ENCODE measurements around the gene ANXA2.
"Not testable (repeated sequence)": the region's sequence is repeated elsewhere in the genome, so short reads cannot be mapped to it uniquely, and the experiment has no call there.

The ANXA2 gene

DNA sequence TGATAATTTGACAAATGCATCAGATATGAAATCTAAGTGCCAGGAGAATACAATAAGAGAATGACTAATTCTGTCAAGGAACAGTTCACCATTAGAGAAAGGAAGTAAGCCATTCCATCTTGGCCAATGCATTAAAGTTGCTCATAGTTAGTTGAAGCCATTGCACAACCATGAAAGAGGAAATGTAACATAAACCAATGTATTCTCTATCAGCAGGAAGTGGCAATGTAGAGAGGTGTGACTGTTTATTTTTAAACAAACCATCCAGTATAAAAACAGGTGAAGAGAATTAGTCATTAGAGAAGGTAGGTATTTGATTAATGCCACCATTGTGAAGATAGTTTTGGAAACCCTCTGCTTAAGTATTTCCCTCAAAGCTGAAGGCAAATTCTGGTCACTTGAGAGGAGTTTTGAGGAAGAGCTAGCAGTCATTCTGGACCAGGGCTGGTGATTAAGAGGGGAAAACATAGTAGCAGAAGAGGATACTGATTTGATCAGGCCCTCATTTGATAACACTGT is 10.7 kb upstream of the ANXA2 start:
- peak; percentile 77 for DNase-seq

DNA sequence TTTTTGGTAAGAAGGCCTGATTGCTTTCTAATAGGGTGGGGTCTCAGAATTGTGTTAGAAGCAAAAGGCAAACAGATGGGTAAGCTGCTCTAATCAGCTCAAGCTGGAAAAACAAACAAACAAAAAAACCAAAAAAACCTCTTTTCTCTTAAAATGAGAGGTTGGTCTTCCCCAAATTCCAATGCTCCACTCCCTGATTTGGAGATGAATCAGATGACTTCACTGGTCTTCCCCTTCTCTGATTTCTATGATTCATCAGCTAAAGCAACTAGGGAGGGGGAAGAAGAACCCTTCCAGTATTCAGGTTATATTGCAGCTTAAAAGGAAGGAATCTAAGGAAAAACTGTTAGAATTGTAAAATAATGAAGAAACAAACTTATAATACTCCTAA is 9.6 kb upstream of the ANXA2 start:
- no peak for DNase-seq

DNA sequence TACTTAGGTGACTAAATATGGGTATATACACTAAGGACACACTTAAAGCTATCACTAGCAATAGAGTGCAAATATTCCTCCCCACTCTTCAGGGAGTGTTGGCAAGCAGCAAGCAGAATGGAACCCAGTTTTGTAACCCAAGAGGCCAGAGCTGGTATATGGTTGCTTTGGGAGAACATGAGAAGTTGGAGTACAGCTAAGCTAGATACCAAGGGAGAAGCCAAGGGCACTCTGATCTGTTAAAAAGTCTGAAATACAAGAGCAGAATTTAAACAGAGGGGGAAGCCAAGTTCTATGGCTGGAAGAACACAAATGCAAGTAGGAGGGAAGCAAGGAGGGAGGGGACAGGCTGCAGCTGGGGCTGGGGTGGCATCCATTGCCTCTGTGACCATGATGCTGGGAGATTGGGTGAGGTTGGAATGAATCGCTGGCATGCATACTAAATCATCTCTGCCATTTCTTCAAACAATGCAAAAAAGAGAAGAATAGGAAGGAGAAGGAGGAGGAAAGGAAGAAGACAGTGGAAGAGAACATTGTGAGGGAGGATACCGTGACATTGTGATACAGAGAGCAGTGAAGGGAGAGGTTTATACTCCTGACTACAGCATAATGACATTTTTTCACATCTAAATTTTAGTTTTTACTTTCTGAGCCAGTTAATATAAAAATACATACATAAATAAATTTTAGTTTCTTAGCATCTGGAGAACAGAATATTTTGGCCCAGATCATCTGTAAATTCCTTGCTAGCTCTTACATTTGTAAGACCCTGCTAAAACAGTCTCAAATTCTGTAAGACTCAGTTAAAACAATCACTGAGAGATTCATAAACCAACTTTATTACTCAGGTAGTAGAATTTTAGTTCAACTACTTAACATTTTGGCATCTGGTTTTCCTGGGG is 9.0 kb upstream of the ANXA2 start:
- DNase-seq: no peak

DNA sequence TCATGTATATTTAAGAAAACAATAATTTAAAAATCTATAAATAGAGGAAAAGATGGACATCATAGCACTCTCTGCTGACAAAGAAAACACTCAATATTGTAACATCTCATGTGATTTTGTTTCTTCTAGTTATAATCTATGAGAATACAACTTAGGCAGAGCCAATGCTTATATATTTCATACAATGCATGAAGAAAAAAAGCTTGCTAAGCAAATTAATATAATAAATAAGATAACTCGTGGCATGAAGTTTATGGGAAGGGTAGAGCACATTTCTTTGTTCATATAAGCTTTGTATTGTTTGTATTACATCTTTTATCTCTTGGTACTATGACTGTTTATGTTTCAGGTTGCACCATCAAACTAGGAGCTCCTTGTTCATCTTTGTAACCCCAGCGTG is 7.6 kb upstream of the ANXA2 start:
- no peak for DNase-seq

DNA sequence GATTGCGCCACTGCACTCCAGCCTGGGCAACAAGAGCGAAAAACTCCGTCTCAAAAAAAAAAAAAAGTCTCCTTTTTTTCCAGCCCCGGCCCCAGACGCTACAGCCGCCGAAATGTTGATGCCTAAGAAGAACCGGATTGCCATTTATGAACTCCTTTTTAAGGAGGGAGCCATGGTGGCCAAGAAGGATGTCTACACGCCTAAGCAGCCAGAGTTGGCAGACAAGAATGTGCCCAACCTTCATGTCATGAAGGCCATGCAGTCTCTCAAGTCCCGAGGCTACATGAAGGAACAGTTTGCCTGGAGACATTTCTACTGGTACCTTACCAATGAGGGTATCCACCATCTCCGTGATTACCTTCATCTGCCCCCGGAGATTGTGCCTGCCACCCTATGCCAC is 6.6 kb upstream of the ANXA2 start:
- DNase-seq: not testable (repeated sequence)

DNA sequence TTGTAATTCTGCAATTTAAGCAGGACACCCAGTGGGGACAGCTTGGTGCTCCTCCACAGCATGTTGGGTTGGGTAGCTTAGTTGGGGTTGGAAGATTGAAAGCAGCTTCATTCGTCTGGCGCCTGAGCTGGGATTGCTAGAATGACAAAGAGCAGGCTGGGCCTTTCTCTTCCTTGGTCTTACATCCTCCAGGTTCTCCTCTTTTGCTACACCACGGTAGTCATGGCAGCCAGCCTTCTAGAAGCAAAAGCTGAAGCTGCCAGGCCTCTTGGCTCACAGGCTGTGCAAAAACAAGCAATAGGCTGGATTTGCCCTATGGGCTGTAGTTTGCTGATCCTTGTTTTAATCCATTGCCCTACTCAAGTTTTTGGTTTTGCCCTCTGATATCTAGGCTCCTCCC is 3.2 kb upstream of the ANXA2 start:
- DNase-seq: no peak

DNA sequence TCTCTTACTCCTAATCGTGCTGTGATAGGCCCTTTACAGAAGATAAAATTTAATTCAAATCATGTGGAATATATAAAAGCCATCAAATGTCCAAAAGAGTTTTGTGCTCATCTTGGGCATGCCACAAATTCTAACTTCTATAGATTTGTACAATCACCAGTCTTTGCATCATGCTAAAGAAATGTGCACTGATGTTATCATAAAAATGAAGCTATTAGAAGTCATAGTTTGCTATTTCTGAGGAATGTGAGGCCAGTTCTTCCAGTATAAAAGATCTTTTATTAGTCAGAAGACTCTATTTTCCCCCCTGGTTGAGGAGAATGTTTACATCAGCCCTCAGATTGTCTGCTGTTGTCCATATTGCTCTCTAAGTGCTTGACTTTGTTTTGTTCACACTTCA is 2.1 kb upstream of the ANXA2 start:
- DNase-seq: no peak

DNA sequence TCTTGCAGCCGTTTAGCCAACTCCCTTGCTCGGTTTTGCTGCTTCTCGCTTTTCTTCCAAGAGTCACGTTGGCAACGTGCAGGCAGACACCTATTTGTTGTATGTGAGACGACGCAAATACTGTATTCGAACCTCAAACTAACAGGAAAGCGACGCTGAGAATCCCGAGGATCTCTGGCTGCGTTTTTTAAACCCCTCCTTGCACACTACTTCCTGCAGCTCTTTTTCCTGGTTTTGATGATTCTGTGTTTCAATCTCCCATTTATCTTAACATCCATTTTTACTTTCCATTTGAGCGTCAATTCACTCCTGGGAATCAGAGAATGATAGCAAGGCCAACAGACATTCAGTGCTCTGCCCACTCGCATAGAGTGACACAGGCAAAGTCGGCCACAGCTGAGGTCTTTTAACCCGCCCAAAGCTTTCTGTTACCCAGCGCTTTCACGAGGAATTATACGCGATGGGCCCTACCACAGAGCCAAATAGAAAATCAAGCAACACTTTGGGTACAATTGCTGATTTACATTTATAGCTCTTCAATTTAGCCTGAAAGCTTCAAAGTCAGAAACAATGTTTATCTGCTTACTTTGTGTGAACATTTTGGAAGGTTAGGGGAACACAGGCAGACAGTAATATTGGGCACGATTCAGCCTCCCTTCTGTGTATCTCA is 1.6 kb upstream of the ANXA2 start:
- DNase-seq: no peak

DNA sequence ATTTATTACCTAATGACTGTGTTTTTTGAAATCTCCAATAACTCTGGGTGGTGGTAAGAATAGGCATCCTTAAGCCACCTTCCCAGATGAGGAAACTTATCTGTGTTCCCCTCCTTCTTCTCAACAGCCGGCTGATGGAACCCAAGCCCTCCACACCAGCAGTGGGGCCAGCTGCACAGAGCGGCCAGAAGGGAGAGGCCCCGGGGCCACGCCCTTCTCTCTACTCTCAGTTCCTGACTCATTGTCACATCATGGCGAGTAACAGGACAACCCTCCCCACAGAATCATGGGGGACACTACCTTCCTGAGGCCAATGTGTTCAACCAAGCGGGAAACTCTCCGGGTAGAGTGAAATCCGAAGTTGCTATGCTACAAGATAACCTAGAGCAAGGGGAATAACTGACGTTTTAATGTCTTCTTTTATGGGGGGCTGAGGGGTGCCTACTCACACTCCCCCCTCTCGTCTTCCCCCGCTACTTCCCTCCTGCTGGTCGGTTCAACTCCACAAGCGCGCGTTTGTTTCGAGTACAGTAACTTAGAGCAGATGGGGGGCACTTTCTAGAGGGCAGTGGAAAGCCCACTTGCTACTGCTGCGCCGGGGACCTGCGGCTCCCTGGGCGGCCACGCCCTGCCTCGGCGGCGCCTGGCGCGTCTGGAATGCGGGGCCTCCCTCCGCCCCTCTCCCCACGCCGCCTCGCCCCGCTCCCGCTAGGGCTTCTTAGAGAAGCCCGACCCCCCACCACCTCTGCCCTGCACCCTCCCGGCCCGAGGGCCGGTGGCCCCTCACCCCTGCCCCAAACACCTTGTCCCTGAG is 621 bp downstream of the ANXA2 start:
- peak; percentile 91 for DNase-seq

DNA sequence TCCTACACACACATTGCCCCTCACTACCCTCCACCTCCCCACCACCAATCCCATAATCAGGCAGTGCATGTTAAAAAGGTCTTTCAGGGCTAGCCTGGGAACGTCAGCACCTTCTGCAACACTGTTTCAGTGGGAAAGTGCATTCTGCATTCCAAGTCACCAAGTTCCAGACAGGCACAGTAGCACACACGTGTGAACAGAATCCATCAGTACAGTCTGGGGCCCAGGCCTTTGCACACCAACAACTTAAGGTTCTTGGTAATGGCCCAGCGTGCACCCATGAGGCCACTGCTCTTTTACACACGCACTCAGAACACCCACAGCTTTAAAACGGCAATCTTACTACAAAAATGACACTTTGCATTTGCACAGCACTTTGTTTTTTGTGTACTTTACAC is 1.2 kb downstream of the ANXA2 start:
- no peak for DNase-seq

DNA sequence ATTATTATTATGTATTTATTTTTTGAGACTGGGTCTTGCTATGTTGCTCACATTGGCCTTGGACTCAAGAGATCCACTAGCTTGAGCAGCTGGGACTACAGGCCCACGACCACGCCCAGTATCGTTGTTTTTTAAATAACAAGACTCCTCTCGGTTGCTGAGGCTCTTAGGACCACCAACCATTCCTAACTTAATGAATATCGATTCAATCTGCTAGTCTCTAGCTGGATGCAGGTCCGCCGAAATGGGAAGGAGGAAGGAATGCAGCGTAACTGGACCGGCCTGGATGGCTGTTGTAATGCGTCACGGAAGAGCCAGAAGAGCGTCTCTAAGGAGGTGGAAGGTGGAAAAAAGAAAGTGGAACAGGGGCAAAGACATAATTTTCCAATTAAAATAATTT is 1.7 kb downstream of the ANXA2 start:
- DNase-seq: no peak

DNA sequence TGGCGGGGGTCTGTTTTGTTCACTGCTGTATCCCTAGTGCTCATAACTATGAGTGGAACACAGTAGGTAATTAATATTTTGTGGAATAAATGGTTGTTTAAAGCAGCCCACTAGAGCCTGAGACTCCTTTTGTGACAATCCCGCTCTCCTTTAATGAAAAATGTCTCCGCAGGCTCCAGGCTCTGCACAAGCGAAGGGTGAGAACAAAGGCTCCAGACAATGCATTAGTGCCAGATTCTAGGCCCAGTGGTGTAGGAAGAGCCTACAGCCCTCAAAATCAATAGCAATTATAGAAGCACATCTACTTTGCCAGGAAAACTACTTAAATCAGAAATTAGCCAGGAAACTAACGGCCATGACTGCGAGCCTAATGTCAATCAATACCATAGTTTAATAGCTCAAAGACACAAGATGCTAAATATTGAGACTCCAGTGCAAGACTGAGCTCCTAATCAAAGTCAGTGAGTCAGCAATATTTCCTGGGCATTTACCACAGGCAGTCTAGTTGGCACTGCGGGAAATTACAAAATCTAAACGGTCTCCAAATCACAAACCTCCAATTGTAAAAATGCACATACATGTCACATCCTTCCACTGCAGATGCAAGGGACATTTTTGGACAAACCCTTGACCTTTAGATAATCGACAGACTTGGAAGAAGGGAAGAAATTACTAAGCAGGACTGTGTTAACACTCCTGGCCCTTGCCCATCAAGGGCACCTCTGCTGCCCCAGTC is 2.3 kb downstream of the ANXA2 start:
- DNase-seq: peak; percentile 68

DNA sequence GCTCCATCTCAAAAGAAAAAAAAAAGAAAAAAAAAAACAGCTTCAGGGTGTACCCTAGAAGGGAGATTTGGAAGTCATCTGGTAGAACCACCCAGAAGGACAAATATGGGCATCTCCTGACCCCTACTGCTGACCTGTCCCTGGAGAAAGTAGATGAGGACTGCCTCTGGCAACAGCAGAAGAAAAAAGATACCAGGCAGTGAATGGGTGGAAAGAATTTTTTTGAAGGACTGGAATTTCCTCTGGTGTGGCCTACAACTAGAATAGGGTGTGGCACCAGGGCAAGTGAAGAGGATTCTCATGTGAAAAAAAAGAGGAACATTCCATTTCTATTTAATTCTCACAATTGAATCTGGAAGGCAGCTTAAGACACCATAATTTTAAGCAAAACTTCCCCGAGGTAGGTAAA is 3.1 kb downstream of the ANXA2 start:
- no peak for DNase-seq

DNA sequence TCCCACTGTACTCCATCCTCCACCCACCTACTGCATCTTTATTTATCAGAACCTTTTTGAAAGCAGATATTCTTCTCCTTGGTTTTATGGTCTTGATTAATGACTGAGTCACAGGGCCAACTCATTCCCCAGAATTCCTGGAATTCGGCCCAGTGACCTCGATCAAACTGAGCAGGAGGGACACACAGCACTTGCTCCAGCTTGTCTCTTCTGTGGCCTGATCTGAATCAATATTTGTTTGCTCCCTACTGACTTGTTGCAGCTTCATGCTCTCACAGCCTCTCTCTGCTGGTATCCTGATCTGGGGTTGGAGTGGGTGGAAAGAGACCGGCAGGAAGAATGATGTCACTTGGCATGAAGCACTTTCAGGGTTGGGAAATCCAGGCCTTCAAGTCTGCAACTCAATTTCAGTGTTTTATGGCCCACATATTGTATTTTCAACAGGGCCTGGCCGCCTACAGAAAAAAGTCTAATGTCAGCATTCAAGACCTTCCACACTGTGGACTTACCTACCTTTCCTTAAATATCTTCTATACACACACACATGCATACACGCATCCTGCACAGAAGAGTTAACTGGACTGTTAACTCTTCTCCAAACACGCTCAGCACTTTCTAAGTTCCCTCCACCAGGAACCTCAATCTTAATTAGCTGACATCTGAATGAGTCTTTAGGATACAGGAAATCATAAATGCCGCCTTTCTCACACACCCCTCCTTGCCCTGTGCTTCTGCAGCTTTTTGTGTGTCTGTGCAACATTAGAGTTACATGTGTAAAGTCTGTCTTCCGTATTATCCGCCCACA is 4.6 kb downstream of the ANXA2 start:
- no peak for DNase-seq

DNA sequence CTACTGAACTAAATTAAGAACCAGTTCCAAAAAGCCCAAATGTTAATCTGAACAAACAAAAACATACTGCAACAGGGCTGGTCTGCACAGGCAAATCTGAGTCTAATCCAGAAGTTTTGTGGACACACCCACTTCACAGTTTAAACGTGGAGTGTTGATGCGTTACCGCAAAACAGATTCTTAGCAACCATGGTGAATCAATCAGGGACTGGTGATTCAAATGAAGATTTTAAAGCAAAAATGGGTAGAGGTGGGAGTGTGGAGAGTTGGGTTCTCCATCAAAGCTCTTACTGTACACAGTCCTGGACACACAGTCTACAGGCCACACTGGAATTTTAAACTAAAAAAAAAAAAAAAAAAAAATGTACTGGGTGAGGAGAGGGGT is 5.2 kb downstream of the ANXA2 start:
- DNase-seq: no peak

DNA sequence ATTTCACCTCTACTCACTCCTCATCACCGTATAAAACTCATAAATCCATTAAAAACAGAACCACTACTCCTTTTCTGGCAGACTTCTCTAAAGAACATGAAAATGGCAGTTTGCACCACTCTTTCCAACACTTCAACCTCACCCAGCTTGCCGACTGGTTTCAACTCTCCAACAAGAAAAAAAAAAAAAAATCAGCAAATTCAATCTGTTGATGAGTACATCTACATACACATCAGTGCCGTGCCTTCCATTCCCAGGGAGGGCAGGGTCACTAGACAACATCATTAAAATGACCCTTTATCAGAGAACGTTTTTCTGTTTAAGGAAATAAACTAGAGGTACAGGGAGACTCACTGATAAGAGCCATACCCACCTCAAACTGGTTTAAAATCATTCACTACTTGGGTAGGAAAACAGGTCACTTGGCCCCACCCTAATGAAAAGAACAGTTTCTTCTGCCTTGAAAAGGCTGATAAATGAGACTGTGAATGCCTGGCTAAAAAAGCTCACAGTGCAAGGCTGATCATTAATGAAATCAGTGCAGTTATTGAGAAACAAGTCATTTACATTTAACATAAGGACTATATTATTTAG is 6.0 kb downstream of the ANXA2 start:
- no peak for DNase-seq

DNA sequence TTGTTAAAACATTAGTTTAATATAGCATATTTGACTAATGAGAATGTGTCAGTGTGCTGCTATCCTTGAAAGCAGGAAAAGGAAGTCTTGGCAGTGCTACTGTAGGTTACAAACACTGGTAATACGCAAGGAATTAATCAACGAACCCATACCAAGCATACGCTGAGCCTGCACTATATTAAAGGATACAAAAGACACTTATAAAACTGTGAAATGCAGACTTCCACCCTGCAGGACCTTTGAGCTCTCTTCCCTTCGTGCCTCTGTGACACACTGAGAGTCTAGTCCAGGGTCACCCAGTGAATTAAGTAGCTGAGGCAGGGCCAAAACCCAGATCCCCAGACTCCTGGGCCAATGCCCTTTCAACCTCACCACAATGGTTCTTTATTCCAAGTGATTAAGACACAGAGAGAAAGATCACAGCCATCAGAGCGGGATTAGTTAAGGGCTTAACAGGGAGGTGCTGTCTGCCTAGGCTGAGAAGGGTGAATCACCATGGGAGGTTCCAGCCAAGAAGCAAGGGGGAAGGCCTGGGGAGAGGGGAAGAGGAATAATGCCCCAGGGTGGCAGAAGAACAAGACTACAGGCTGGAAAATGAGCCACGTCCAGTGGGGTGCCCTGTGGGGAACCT is 6.8 kb downstream of the ANXA2 start:
- no peak for DNase-seq

DNA sequence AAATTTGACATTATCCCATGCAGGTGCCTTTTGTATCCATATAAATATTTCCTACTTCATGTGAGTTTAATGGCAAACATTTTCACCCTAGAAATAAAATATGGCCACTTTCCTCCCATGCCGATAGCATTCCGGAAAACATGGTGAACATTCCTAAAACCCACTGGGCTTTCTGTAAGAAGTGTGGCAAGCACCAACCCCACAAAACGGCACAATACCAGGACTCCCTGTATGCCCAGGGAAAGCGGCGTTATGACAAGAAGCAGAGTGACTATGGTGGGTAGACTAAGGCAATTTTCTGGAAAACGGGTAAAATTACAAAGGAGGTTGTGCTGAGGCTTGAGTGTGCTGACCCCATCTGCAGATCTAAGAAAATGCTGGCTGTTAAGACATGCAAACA is 7.6 kb downstream of the ANXA2 start:
- DNase-seq: no peak

DNA sequence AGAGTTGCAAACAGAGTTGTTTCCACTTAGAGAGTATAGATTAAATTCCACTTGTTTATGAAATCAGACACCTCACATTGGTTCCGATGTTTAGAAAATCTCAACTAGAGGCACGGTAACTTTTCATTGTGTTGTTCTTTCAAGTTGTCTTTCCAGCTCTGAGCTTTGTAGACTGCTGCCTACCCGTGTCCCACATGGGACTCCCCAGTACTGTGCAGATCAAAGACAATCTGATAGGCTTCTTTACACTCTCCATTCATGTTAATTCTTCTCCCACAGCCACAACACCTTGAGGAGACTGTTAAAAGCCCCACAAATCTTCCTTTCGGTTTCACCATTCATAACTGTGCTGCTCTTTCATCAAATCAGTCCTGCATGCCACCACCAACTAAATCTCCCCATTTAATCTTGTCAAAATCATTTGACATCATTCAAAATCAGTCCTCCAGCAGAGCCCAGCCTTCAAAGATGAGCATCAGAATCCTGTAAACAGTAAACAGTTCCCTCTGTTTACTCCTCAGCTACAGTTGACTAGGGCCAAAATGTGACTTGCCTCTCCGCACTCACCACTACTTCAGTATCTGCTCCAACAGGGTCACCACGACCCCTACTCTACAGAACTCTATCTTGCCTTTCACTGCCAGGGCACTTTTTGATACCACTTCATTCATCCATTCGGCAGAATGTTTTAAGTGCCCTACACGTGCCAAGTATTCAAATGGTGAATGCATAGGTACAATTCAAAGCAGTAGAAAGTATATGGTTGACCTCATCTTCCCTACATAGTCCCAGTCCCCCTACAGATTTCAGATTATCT is 8.3 kb downstream of the ANXA2 start:
- DNase-seq: no peak

DNA sequence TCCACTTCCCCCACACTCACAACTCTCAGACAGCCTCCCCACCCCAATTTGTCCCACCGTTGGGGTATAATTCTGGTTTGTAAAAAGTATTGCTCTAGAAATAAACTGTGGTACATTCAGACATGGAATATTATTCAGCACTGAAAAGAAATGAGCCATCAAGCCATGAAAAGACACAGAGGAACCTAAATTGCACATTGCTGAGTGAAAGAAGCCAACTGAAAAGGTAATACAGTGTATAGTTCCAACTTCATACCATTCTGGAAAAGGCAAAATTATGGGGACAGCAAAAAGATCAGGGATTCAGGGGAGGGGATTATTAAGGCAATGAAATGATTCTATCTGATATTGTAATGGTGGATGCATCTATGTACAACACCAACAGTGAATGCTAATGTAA is 10.5 kb downstream of the ANXA2 start:
- DNase-seq: no peak
